H9 (cell line): ENCODE results near the gene COTL1. TPM values are rescaled to one million over a fixed set of nuclear protein-coding genes. Genes with fewer than 3 reads are reported as not detected.

Experiments used
- DNase-seq: peaks from one replicate; pipeline ENCODE4 v3.0.0-alpha.2; 2017
- H2AFZ ChIP-seq: one replicate; pipeline ENCODE4 v1.6.1; 2013; ENCODE audit warnings: mild to moderate bottlenecking, low read length, control low read depth, moderate library complexity
- H2AK5ac ChIP-seq: 2 replicates; pipeline ENCODE4 v1.6.1; 2013; ENCODE audit warnings: low read length, control low read depth, mixed read lengths; ENCODE audit not compliant: insufficient read length
- H2BK120ac ChIP-seq: one replicate; pipeline ENCODE4 v1.6.1; 2013; ENCODE audit warnings: low read depth, mild to moderate bottlenecking, low read length, control low read depth, inconsistent platforms; ENCODE audit not compliant: poor library complexity, severe bottlenecking
- H2BK12ac ChIP-seq: 2 replicates; pipeline ENCODE4 v1.6.1; 2013; ENCODE audit warnings: low read length, control low read depth, mixed read lengths, low read depth; ENCODE audit not compliant: insufficient read length
- H2BK15ac ChIP-seq: 2 replicates; pipeline ENCODE4 v1.6.1; 2013; ENCODE audit warnings: low read depth, low read length, control low read depth
- H2BK20ac ChIP-seq: one replicate; pipeline ENCODE4 v1.6.1; 2013; ENCODE audit warnings: low read depth, mild to moderate bottlenecking, low read length, control low read depth, inconsistent platforms; ENCODE audit not compliant: poor library complexity, severe bottlenecking
- H2BK5ac ChIP-seq: 2 replicates; pipeline ENCODE4 v1.6.1; 2013; ENCODE audit warnings: low read length, control low read depth, mixed read lengths; ENCODE audit not compliant: insufficient read length
- H3K14ac ChIP-seq: 2 replicates; pipeline ENCODE4 v1.6.1; 2013; ENCODE audit warnings: low read length, control low read depth; ENCODE audit not compliant: insufficient read depth
- H3K18ac ChIP-seq: 2 replicates; pipeline ENCODE4 v1.6.1; 2013; ENCODE audit warnings: low read depth, mild to moderate bottlenecking, mixed read lengths, low read length, control low read depth; ENCODE audit not compliant: insufficient read length
- H3K23ac ChIP-seq: 2 replicates; pipeline ENCODE4 v1.6.1; 2013; ENCODE audit warnings: low read length, control low read depth, mixed read lengths, low read depth; ENCODE audit not compliant: insufficient read length
- H3K23me2 ChIP-seq: 2 replicates; pipeline ENCODE4 v1.6.1; 2013; ENCODE audit warnings: low read depth, mild to moderate bottlenecking, mixed read lengths, low read length, control low read depth; ENCODE audit not compliant: insufficient read length, poor library complexity, severe bottlenecking
- H3K27ac ChIP-seq: 2 replicates; pipeline ENCODE4 v1.5.1; 2013; ENCODE audit warnings: low read length, control low read depth, mixed read lengths, low read depth; ENCODE audit not compliant: insufficient read length
- H3K27me3 ChIP-seq: 2 replicates; pipeline ENCODE4 v1.6.1; 2013; ENCODE audit warnings: low read length, control low read depth, inconsistent platforms; ENCODE audit not compliant: insufficient read depth
- H3K4ac ChIP-seq: 2 replicates; pipeline ENCODE4 v1.6.1; 2013; ENCODE audit warnings: low read depth, mild to moderate bottlenecking, control low read depth, inconsistent platforms, low read length, moderate library complexity
- H3K4me1 ChIP-seq: 2 replicates; pipeline ENCODE4 v1.6.1; 2013; ENCODE audit warnings: low read length, control low read depth, inconsistent platforms; ENCODE audit not compliant: insufficient read depth
- H3K4me2 ChIP-seq: 2 replicates; pipeline ENCODE4 v1.6.1; 2013; ENCODE audit warnings: low read length, control low read depth, mixed read lengths; ENCODE audit not compliant: insufficient read length, insufficient read depth
- H3K56ac ChIP-seq: 2 replicates; pipeline ENCODE4 v1.6.1; 2013; ENCODE audit warnings: low read depth, mild to moderate bottlenecking, mixed read lengths, low read length, control low read depth; ENCODE audit not compliant: insufficient read length
- H3K79me1 ChIP-seq: 2 replicates; pipeline ENCODE4 v1.6.1; 2013; ENCODE audit warnings: low read depth, mild to moderate bottlenecking, moderate library complexity, low read length, control low read depth, inconsistent platforms; ENCODE audit not compliant: insufficient read depth, poor library complexity, severe bottlenecking
- H3K79me2 ChIP-seq: 2 replicates; pipeline ENCODE4 v1.6.1; 2013; ENCODE audit warnings: low read length, control low read depth, inconsistent platforms; ENCODE audit not compliant: insufficient read depth
- H3K9ac ChIP-seq: 2 replicates; pipeline ENCODE4 v1.6.1; 2013; ENCODE audit warnings: low read length, control low read depth, mixed read lengths; ENCODE audit not compliant: insufficient read length; ENCODE audit errors: extremely low read depth
- H3K9me3 ChIP-seq: one replicate; pipeline ENCODE4 v1.6.1; 2013; ENCODE audit warnings: low read depth, low read length, inconsistent platforms; ENCODE audit not compliant: control insufficient read depth
- H3T11ph ChIP-seq: one replicate; pipeline ENCODE4 v1.6.1; 2013; ENCODE audit warnings: mild to moderate bottlenecking, low read length, control low read depth, inconsistent platforms
- H4K20me1 ChIP-seq: one replicate; pipeline ENCODE4 v1.6.1; 2013; ENCODE audit not compliant: control insufficient read depth, insufficient read length, insufficient read depth
- H4K5ac ChIP-seq: 2 replicates; pipeline ENCODE4 v1.6.1; 2013; ENCODE audit warnings: low read depth, mild to moderate bottlenecking, mixed read lengths, low read length, control low read depth; ENCODE audit not compliant: insufficient read length
- H4K8ac ChIP-seq: replicated peaks from 2 replicates; pipeline ENCODE4 v1.6.1; 2013; ENCODE audit warnings: low read length, control low read depth, mixed read lengths, low read depth; ENCODE audit not compliant: insufficient read length
- H4K91ac ChIP-seq: 2 replicates; pipeline ENCODE4 v1.6.1; 2013; ENCODE audit warnings: low read depth, mild to moderate bottlenecking, moderate library complexity, mixed read lengths, low read length, control low read depth; ENCODE audit not compliant: insufficient read length
- H3K27ac Mint-ChIP-seq, 3 experiments: 2 replicates in 2 of 3; 3 replicates in 1 of 3; pipeline ENCODE4 v1.8.0; 2020 to 2021; ENCODE audit warnings: mixed read lengths in 3 of 3, mild to moderate bottlenecking in 1 of 3, moderate library complexity in 1 of 3
- H3K27me3 Mint-ChIP-seq: 2 replicates; pipeline ENCODE4 v1.8.0; 2021; ENCODE audit warnings: low read depth, mild to moderate bottlenecking, moderate library complexity, mixed read lengths
- H3K36me3 Mint-ChIP-seq, 3 experiments: 2 replicates in 2 of 3; 3 replicates in 1 of 3; pipeline ENCODE4 v1.8.0; 2020 to 2021; ENCODE audit warnings: low read depth in 3 of 3, mixed read lengths in 3 of 3; ENCODE audit not compliant: insufficient read depth in 1 of 3
- H3K4me1 Mint-ChIP-seq, 2 experiments: 2 replicates each; pipeline ENCODE4 v1.8.0; 2020; ENCODE audit warnings: mixed read lengths in 2 of 2
- H3K4me3 Mint-ChIP-seq, 2 experiments: 2 replicates in 1 of 2; 3 replicates in 1 of 2; pipeline ENCODE4 v1.8.0; 2020 to 2021; ENCODE audit warnings: mild to moderate bottlenecking in 2 of 2, mixed read lengths in 2 of 2, moderate library complexity in 1 of 2
- H3K9me3 Mint-ChIP-seq, 2 experiments: 2 replicates in 1 of 2; 3 replicates in 1 of 2; pipeline ENCODE4 v1.8.0; 2020; ENCODE audit warnings: mild to moderate bottlenecking in 2 of 2, mixed read lengths in 2 of 2, moderate library complexity in 1 of 2
- WGBS: extraction: QIAGEN DNeasy Blood & Tissue Kit; methylation state at CpG from one replicate; pipeline ENCODE4 v1.1.7; 2013; ENCODE audit warnings: missing lambda C conversion rate, low lambda C conversion rate, mixed read lengths; ENCODE audit not compliant: insufficient read length; ENCODE audit errors: extremely low coverage; 5-methylcytosine and 5-hydroxymethylcytosine counted together
- total RNA-seq: library from RNA; stranded (reverse); gene quantifications from 2 replicates; pipeline ENCODE4 v1.2.1, GENCODE V29; 2021
- TF ChIP-seq, protein P1 (sequence below): fragments of 200-600 bp; sonication (generic); conservative IDR thresholded peaks from 3 replicates; pipeline ENCODE4 v1.8.0; 2021; ENCODE audit warnings: antibody characterized with exemption, mild to moderate bottlenecking

Gene COTL1
- total RNA-seq, 1 experiment from 2014 or later = 81.4 TPM

DNA sequence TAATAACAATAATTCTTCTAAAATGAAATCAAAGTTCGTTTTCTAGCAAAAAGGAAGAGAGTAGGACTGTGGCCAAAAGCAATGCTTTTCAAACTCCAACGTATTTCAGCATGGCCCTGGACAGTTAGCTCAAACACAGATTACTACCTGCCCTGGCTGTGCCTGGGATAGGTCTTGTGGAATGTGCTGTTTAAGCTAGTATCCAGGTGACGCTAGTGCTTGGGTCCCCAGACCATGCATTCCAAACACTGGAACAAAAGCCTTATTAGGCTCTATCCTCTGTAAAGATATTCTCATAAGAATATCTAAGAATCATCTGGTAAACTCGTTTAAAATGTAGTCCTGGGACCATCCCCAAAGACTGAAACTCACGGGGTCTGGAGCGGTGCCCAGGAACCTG, 60.8 kb downstream of the COTL1 start:
- Histone ChIP-seq H3K9ac (no peak overlapping the region), H2AK5ac (no peak overlapping the region), H3K56ac (no peak overlapping the region), H3K14ac (peak overlapping the region; percentile 38; the same call in 1 of the 2 replicates), H3K27ac (no peak overlapping the region), H2BK12ac (no peak overlapping the region), H3K23me2 (no peaks in the 10 kb centered on the region), H2AFZ (no peak overlapping the region), H3K18ac (peak overlapping the region; percentile 2), H3K4ac (no peak overlapping the region; the same call in 1 of the 2 replicates), H3T11ph (no peak overlapping the region), H2BK20ac (no peak overlapping the region), H3K4me1 (peaks cover 4% of the 10 kb centered on the region), H3K79me1 (no peaks in the 10 kb centered on the region), H3K4me2 (no peak overlapping the region), H2BK5ac (no peak overlapping the region), H3K9me3 (no peaks in the 10 kb centered on the region), H3K27me3 (no peaks in the 10 kb centered on the region), H2BK15ac (no peak overlapping the region), H3K23ac (no peak overlapping the region), H3K79me2 (no peaks in the 10 kb centered on the region), H2BK120ac (peak overlapping the region; percentile 92), H4K8ac (no peak overlapping the region), H4K91ac (no peak overlapping the region), H4K20me1 (no peaks in the 10 kb centered on the region), H4K5ac (no peak overlapping the region)
- no CpG with 5 or more reads among the region's 6 CpGs for WGBS
- Mint-ChIP-seq H3K9me3 (no peaks in the 10 kb centered on the region; a peak in 1 of 5 replicates), H3K4me1 (peaks cover 46 to 64% of the 10 kb centered on the region in 2 experiments), H3K36me3 (no peaks in the 10 kb centered on the region), H3K27ac (peak overlapping the region in 1 of 3 experiments; percentile 52; a peak in 1 of 7 replicates), H3K4me3 (no peak overlapping the region), H3K27me3 (no peaks in the 10 kb centered on the region)
- TF ChIP-seq, protein P1, sequence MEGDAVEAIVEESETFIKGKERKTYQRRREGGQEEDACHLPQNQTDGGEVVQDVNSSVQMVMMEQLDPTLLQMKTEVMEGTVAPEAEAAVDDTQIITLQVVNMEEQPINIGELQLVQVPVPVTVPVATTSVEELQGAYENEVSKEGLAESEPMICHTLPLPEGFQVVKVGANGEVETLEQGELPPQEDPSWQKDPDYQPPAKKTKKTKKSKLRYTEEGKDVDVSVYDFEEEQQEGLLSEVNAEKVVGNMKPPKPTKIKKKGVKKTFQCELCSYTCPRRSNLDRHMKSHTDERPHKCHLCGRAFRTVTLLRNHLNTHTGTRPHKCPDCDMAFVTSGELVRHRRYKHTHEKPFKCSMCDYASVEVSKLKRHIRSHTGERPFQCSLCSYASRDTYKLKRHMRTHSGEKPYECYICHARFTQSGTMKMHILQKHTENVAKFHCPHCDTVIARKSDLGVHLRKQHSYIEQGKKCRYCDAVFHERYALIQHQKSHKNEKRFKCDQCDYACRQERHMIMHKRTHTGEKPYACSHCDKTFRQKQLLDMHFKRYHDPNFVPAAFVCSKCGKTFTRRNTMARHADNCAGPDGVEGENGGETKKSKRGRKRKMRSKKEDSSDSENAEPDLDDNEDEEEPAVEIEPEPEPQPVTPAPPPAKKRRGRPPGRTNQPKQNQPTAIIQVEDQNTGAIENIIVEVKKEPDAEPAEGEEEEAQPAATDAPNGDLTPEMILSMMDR = no peak
- DNase-seq = no peak
